Upper lobe of left lung (tissue), 4 donors: ENCODE data around the gene SENP6.

Experiments
- POLR2A ChIP-seq, 4 donors: fragments of 450-650 bp; IDR thresholded peaks; one replicate each; pipeline ENCODE4 v1.5.1; 2016 to 2017; ENCODE audit warnings: antibody characterized with exemption in 4 of 4, mild to moderate bottlenecking in 2 of 4
- POLR2AphosphoS5 ChIP-seq, 2 donors: sonication (generic); formaldehyde crosslinking; IDR thresholded peaks; one replicate each; pipeline ENCODE4 v1.5.1; 2017; ENCODE audit warnings: antibody characterized with exemption in 2 of 2
- TF ChIP-seq, protein P1 (sequence below), 6 experiments: fragments of 450-650 bp in 4 of 6; fragments of 200-600 bp in 2 of 6; sonication (generic) in 2 of 6; IDR thresholded peaks; one replicate each; pipeline ENCODE4 v1.5.1; 2016 to 2019; ENCODE audit warnings: antibody characterized with exemption in 6 of 6

DNA sequence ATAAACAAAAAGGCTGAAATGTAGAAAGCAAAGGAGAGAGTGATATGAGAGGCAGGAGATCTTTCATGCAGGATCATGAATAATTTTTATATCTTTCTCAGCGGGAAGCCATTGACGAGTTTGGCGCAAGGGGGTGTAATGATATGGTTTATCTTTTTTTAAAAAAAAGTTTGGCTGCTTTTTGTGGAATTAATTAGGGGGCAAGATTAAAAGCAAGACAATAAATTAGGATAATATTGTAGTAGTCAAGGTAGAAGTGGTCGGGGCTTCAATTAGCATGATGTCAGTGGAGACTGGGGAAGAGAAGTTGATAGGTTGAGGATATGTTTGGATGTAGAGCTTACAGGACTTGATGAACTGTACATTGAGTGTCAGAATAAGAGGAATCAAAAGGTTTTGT, 4.0 kb downstream of the SENP6 start:
- TF ChIP-seq, protein P1, sequence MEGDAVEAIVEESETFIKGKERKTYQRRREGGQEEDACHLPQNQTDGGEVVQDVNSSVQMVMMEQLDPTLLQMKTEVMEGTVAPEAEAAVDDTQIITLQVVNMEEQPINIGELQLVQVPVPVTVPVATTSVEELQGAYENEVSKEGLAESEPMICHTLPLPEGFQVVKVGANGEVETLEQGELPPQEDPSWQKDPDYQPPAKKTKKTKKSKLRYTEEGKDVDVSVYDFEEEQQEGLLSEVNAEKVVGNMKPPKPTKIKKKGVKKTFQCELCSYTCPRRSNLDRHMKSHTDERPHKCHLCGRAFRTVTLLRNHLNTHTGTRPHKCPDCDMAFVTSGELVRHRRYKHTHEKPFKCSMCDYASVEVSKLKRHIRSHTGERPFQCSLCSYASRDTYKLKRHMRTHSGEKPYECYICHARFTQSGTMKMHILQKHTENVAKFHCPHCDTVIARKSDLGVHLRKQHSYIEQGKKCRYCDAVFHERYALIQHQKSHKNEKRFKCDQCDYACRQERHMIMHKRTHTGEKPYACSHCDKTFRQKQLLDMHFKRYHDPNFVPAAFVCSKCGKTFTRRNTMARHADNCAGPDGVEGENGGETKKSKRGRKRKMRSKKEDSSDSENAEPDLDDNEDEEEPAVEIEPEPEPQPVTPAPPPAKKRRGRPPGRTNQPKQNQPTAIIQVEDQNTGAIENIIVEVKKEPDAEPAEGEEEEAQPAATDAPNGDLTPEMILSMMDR (IDR thresholded peaks at IDR 0.05): no peak
- no peak for TF ChIP-seq POLR2A (IDR thresholded peaks at IDR 0.05)
- no peak for TF ChIP-seq POLR2AphosphoS5 (IDR thresholded peaks at IDR 0.05)
